Measurements from ENCODE around the gene ZDHHC8. TPM values are rescaled to one million over a fixed set of nuclear protein-coding genes. Genes with fewer than 3 reads are reported as not detected.

ZDHHC8 gene
- total RNA-seq, 1 experiment from 2014 or later: 89.3 TPM

DNA sequence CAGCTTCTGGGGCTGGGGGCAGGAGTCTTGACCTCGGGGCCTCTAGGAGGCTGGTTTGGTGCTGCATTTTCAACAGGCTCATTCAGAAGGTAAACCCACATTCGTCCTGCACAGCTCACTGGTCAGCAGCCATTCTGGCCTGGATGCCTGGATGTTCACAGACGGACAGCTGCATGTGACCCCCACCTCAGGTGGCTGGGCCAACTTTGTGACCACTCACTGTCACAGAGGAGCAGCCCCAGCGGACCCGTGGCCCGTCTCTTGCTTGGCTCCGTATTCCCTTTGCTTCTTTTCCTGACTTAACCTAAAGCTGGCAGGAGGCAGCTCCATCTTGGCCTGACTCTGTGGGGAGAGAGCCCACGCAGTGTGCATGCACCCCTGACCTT is 43.3 kb upstream of the ZDHHC8 start:
- TF ChIP-seq, protein P1, sequence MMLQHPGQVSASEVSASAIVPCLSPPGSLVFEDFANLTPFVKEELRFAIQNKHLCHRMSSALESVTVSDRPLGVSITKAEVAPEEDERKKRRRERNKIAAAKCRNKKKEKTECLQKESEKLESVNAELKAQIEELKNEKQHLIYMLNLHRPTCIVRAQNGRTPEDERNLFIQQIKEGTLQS (IDR thresholded peaks at IDR 0.05): no peak
- no peak for TF ChIP-seq FOSL1 (IDR thresholded peaks at IDR 0.05; ENCODE audit: low read depth)
- no peak for TF ChIP-seq EZH2 (IDR thresholded peaks at IDR 0.05)
- TF ChIP-seq ELF1 (IDR thresholded peaks at IDR 0.05; ENCODE audit: borderline replicate concordance, low read depth): no peak
- no peak for TF ChIP-seq YY1 (IDR thresholded peaks at IDR 0.05; ENCODE audit: extremely low read depth, insufficient replicate concordance, low read depth, low read length)
- TF ChIP-seq CBX3 (IDR thresholded peaks at IDR 0.05; ENCODE audit: low read depth): no peak
- no peak for TF ChIP-seq ZFX (IDR thresholded peaks at IDR 0.05)
- TF ChIP-seq, protein P2, sequence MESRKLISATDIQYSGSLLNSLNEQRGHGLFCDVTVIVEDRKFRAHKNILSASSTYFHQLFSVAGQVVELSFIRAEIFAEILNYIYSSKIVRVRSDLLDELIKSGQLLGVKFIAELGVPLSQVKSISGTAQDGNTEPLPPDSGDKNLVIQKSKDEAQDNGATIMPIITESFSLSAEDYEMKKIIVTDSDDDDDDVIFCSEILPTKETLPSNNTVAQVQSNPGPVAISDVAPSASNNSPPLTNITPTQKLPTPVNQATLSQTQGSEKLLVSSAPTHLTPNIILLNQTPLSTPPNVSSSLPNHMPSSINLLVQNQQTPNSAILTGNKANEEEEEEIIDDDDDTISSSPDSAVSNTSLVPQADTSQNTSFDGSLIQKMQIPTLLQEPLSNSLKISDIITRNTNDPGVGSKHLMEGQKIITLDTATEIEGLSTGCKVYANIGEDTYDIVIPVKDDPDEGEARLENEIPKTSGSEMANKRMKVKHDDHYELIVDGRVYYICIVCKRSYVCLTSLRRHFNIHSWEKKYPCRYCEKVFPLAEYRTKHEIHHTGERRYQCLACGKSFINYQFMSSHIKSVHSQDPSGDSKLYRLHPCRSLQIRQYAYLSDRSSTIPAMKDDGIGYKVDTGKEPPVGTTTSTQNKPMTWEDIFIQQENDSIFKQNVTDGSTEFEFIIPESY (IDR thresholded peaks at IDR 0.05; ENCODE audit: extremely low read depth, insufficient replicate concordance, low read length): no peak
- DNase-seq (ENCODE audit: low read depth, low spot score) (no peak), ATAC-seq (no peak)
- intact Hi-C loops (cut with micrococcal nuclease): loop anchor here (10.0 kb wide), 1 partner anchor 103 kb away; no protein-coding TSS in a partner anchor
- ChIA-PET POLR2A (no interaction called here), CTCF (no interaction called here), RAD21 (ENCODE audit: low non-redundant PET in 1 of 2, low total read pairs in 2 of 2, uncharacterized antibody in 2 of 2, unreplicated experiment in 2 of 2) (no interaction called here)
- no peaks in the 10 kb centered on the region for H3K27me3 ChIP-seq (ENCODE audit: insufficient read depth, low read length)
- H4K20me1 ChIP-seq (ENCODE audit: insufficient read depth): peaks cover 11% of the 10 kb centered on the region; the same call in 1 of the 2 replicates
- BruUV-seq (replicated peaks): no TSS peak
- no peaks in the 10 kb centered on the region for H3K9me2 ChIP-seq (ENCODE audit: insufficient read depth)
- peaks cover 0 to 9% of the 10 kb centered on the region in 2 experiments; a peak in 2 of 4 replicates for H3K4me1 ChIP-seq (ENCODE audit: control insufficient read depth in 1 of 2, insufficient read depth in 2 of 2, low read length in 2 of 2)
- peaks cover 70 to 73% of the 10 kb centered on the region in 2 experiments for H3K36me3 ChIP-seq (ENCODE audit: control insufficient read depth in 1 of 2, insufficient read depth in 2 of 2, low read length in 2 of 2)
- no peak overlapping the region for H3K9ac ChIP-seq (ENCODE audit: low read length)
- no peak overlapping the region for H2AFZ ChIP-seq (ENCODE audit: low read depth, low read length, poor library complexity, severe bottlenecking)
- no peaks in the 10 kb centered on the region for H3K9me3 ChIP-seq (ENCODE audit: control insufficient read depth in 1 of 2, insufficient read depth in 1 of 2, low read depth in 1 of 2, low read length in 2 of 2)
- H3K79me2 ChIP-seq (ENCODE audit: insufficient read depth, low read length): peaks cover 85% of the 10 kb centered on the region
- no peak overlapping the region for H3K27ac ChIP-seq (ENCODE audit: low read depth, low read length)
- H3K4me3 ChIP-seq (replicated peaks in 1 of 2; ENCODE audit: low read depth in 1 of 2, low read length in 2 of 2): no peak overlapping the region
- no peak overlapping the region for H3K4me2 ChIP-seq (ENCODE audit: low read length)

All from HCT116 (cell line).